OCI-LY3 (cell line): ENCODE results near the gene STK39.

Experiments
- CTCF ChIP-seq: fragments of 200-600, 300-600 bp; sonication (generic); IDR thresholded peaks from 2 replicates; pipeline ENCODE4 v1.5.1; 2014; ENCODE audit warnings: antibody characterized with exemption, low read length, low read depth
- EZH2phosphoT487 ChIP-seq: fragments of 200-600 bp; shearing (Covaris generic); IDR thresholded peaks from 2 replicates; pipeline ENCODE4 v1.6.1; 2018; ENCODE audit warnings: antibody characterized with exemption, mixed run types, low read depth

GRCh38 chr2:167914969-167915368 lies 332.4 kb downstream of the STK39 start:
- TF ChIP-seq CTCF (no peak), EZH2phosphoT487 (no peak)
